Measurements from ENCODE around the gene S100A5.
"Not testable (repeated sequence)": the region's sequence is repeated elsewhere in the genome, so short reads cannot be mapped to it uniquely, and the experiment has no call there.

Gene S100A5, protein sequence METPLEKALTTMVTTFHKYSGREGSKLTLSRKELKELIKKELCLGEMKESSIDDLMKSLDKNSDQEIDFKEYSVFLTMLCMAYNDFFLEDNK

DNA sequence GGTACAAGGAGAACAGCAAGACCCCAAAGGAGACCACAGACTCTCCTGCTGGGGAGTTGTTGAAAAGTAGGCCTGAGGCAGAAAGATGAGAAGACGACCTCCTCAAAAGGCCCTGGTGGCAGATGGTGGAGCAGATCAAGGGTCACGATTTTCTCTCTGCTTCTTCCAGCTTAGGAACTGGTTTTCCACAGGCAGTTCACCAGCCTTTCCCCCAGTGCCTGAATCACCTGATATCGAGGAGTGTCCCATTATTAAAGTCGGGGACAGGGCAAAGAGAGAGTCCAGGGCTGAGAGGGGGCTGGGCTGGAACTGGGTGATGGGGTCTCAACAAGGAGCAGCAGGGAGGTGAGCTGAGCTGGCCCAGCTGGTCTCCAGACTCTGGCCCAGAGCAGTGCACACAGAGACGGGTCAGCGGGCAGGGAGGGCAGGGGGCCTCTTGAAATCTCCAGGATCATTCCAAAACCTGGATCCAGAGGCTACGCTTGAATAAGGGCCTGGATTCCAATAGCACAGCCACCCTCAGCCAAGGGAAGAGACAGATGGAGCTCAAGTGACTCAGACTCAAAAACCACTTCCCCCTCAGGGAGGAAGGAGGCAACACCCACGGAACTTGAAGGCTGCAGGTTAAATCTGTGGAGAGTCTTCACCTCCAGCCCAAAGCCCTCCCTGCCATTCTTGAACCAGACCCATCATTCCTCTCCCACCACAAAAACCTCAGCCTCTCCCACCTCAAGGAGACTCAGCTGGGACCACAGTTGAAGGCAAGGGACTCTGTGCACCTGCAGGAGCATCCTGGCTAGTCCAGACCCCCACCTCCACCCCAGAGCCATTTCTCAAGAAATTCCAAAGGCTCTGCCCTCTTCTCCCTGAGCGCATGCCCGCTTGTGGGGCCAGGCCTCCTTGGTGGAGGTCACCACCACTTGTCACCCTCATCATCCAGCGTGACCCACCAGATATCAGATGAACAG lies at the start of gene S100A5:
Gene S100A5, minus strand, starts transcription at position 541 of the 968 bp plus-strand sequence. CDS start 743 bp downstream, outside the sequence.
- H3K9me3 ChIP-seq (ENCODE audit: control insufficient read depth in 2 of 2, low read length in 2 of 2): no peaks in the 10 kb centered on the region
- no peak within 1 kb of the TSS for H3K4me3 ChIP-seq (ENCODE audit: low read length in 2 of 2)
- no peaks in the 10 kb centered on the region for H3K27me3 ChIP-seq (ENCODE audit: control insufficient read depth in 1 of 2, insufficient read depth in 2 of 2, low read length in 2 of 2)
- no peaks in the 10 kb centered on the region for H3K36me3 ChIP-seq (ENCODE audit: control insufficient read depth in 2 of 2, insufficient read depth in 2 of 2, low read length in 2 of 2)
- H3K4me1 ChIP-seq (ENCODE audit: control insufficient read depth, insufficient read depth, low read length): peaks cover 38% of the 10 kb centered on the region
- H3K9ac ChIP-seq (ENCODE audit: low read length in 2 of 2): no peak within 1 kb of the TSS
- H3K27ac ChIP-seq (ENCODE audit: low read length): no peak within 1 kb of the TSS

DNA sequence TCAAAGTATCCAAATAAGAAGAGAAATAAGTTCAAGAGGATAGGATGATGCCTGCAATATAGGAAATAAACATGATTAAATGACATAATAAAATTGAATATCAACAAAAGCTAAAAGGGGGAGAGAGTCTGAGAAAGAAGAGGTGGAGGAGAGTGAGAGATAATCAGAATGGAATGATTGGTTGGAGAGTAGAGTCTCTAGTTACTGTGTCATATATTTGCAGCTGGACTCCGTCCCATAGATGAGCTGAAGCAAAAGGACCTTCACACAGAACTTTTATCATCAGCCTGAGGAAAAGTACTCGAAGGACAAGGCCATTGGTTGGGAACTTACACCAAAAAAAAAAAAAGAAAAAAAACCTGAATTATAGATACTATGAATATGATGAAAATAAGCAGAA lies 47.7 kb upstream of the S100A5 start:
- H3K27ac ChIP-seq (ENCODE audit: low read length): no peak overlapping the region
- H3K9ac ChIP-seq (ENCODE audit: low read length in 2 of 2): no peak overlapping the region
- H3K4me3 ChIP-seq (ENCODE audit: low read length in 2 of 2): no peak overlapping the region
- H3K4me1 ChIP-seq (ENCODE audit: control insufficient read depth, insufficient read depth, low read length): no peaks in the 10 kb centered on the region
- no peaks in the 10 kb centered on the region for H3K27me3 ChIP-seq (ENCODE audit: control insufficient read depth in 1 of 2, insufficient read depth in 2 of 2, low read length in 2 of 2)
- H3K9me3 ChIP-seq (ENCODE audit: control insufficient read depth in 2 of 2, low read length in 2 of 2): no peaks in the 10 kb centered on the region
- H3K36me3 ChIP-seq (ENCODE audit: control insufficient read depth in 2 of 2, insufficient read depth in 2 of 2, low read length in 2 of 2): peaks cover 0 to 2% of the 10 kb centered on the region in 2 donors

DNA sequence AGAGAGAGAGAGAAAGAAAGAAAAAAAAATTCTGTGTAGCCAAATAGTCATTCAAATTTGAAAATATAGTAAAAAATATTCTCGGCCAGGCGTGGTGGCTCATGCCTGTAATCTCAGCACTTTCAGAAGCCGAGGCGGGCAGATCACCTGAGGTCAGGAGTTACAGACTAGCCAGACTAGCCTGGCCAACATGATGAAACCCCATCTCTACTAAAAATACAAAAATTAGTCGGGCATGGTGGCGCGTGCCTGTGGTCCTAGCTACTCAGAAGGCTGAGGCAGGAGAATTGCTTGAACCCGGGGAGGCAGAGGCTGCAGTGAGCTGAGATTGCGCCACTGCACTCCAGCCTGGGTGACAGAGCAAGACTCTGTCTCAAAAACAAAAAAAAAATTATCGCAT lies 47.3 kb upstream of the S100A5 start:
- H3K9me3 ChIP-seq (ENCODE audit: control insufficient read depth in 2 of 2, low read length in 2 of 2); H3K9ac ChIP-seq (ENCODE audit: low read length in 2 of 2); H3K4me3 ChIP-seq (ENCODE audit: low read length in 2 of 2); H3K4me1 ChIP-seq (ENCODE audit: control insufficient read depth, insufficient read depth, low read length); H3K27me3 ChIP-seq (ENCODE audit: control insufficient read depth in 1 of 2, insufficient read depth in 2 of 2, low read length in 2 of 2); H3K36me3 ChIP-seq (ENCODE audit: control insufficient read depth in 2 of 2, insufficient read depth in 2 of 2, low read length in 2 of 2); H3K27ac ChIP-seq (ENCODE audit: low read length): not testable (repeated sequence)

DNA sequence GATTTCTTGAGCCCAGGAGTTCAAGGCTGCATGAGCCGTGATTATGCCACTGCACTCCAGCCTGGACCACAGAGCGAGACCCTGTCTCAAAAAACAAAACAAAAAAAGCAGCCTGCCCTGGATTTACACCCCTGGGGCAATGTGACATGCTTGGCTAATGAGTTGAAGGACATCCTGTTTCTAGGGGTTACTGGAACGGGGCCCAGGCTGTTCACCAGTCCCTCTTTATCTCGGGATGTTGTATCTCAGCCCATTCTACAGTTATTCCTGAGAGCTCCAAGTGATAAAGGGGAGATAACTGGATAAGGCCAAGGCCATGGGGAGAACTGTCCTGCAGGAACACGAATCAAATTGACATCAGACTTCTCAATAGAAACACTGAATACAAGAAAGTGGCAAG lies 46.6 kb upstream of the S100A5 start:
- H3K27ac ChIP-seq (ENCODE audit: low read length): no peak overlapping the region
- H3K4me1 ChIP-seq (ENCODE audit: control insufficient read depth, insufficient read depth, low read length): no peaks in the 10 kb centered on the region
- H3K9ac ChIP-seq (ENCODE audit: low read length in 2 of 2): no peak overlapping the region

DNA sequence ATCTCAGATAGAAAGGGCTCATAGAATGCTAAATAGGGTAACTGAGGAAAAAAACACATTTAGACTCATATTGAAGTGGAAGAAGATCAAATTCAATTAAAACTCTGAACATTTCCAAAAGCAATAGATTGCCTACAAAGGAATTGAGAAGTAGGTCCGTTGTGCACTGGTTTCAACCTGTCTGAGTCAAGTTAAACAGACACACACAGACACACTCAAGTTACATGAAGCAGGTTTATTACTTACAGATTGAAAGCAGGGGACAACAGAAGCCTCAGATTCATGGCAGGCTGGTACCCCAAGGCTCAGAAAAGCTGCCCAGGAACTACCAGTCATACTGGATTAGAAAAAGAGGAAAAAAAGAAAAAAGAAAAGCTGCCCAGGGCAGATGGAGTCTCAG lies 45.6 kb upstream of the S100A5 start:
- no peaks in the 10 kb centered on the region for H3K9me3 ChIP-seq (ENCODE audit: control insufficient read depth in 2 of 2, low read length in 2 of 2)
- no peaks in the 10 kb centered on the region for H3K4me1 ChIP-seq (ENCODE audit: control insufficient read depth, insufficient read depth, low read length)

More for the DNA sequence above, 46.6 kb upstream of the S100A5 start:
- no peaks in the 10 kb centered on the region for H3K27me3 ChIP-seq (ENCODE audit: control insufficient read depth in 1 of 2, insufficient read depth in 2 of 2, low read length in 2 of 2)
- peaks cover 0 to 2% of the 10 kb centered on the region in 2 donors for H3K36me3 ChIP-seq (ENCODE audit: control insufficient read depth in 2 of 2, insufficient read depth in 2 of 2, low read length in 2 of 2)
- no peaks in the 10 kb centered on the region for H3K9me3 ChIP-seq (ENCODE audit: control insufficient read depth in 2 of 2, low read length in 2 of 2)
- no peak overlapping the region for H3K4me3 ChIP-seq (ENCODE audit: low read length in 2 of 2)

DNA sequence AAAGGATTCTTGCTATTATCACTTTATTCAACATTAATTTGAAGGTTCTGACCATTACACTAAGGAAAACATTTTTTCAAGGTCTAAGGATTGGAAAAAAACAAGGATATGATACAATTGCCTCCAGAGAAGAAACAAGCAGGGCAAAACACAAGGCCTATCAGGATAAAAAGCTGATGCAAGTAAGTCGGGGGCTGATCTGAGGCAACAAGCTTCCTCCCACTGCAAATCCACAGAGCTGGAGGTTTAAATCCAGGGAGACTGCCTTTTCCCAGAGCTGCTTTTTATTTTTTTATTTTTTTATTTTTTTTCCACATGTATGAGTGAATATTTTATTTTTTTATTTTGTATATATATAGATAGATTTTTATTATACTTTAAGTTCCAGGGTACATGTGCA lies 44.3 kb upstream of the S100A5 start:
- peaks cover 0 to 2% of the 10 kb centered on the region in 2 donors for H3K36me3 ChIP-seq (ENCODE audit: control insufficient read depth in 2 of 2, insufficient read depth in 2 of 2, low read length in 2 of 2)
- no peak overlapping the region for H3K27ac ChIP-seq (ENCODE audit: low read length)
- no peak overlapping the region for H3K9ac ChIP-seq (ENCODE audit: low read length in 2 of 2)
- H3K4me1 ChIP-seq (ENCODE audit: control insufficient read depth, insufficient read depth, low read length): no peaks in the 10 kb centered on the region
- H3K9me3 ChIP-seq (ENCODE audit: control insufficient read depth in 2 of 2, low read length in 2 of 2): no peaks in the 10 kb centered on the region
- no peaks in the 10 kb centered on the region for H3K27me3 ChIP-seq (ENCODE audit: control insufficient read depth in 1 of 2, insufficient read depth in 2 of 2, low read length in 2 of 2)
- H3K4me3 ChIP-seq (ENCODE audit: low read length in 2 of 2): no peak overlapping the region

More for the DNA sequence above, 45.6 kb upstream of the S100A5 start:
- H3K9ac ChIP-seq (ENCODE audit: low read length in 2 of 2): no peak overlapping the region
- H3K27ac ChIP-seq (ENCODE audit: low read length): no peak overlapping the region
- H3K27me3 ChIP-seq (ENCODE audit: control insufficient read depth in 1 of 2, insufficient read depth in 2 of 2, low read length in 2 of 2): no peaks in the 10 kb centered on the region
- H3K4me3 ChIP-seq (ENCODE audit: low read length in 2 of 2): no peak overlapping the region
- H3K36me3 ChIP-seq (ENCODE audit: control insufficient read depth in 2 of 2, insufficient read depth in 2 of 2, low read length in 2 of 2): peaks cover 0 to 2% of the 10 kb centered on the region in 2 donors

DNA sequence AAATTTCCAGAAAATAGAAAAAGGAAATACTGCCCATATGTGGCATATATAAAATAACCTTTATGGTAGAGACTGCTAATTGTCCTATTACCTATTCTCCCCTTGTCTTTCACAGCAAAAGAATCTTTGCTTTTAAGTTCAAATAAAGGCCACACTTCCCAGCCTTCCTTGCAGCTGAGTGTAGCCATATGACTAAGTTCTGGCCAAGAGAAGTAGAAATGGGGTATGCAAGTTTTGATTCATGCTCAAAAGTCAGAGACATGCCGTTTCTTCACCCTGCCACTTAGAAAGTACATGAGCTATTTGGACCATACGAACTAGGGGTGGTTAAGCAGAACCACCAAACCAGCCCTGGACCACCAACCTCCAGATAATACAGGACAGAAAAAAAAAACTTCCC lies 43.2 kb upstream of the S100A5 start:
- H3K4me1 ChIP-seq (ENCODE audit: control insufficient read depth, insufficient read depth, low read length): no peaks in the 10 kb centered on the region
- no peaks in the 10 kb centered on the region for H3K27me3 ChIP-seq (ENCODE audit: control insufficient read depth in 1 of 2, insufficient read depth in 2 of 2, low read length in 2 of 2)
- no peaks in the 10 kb centered on the region for H3K9me3 ChIP-seq (ENCODE audit: control insufficient read depth in 2 of 2, low read length in 2 of 2)
- H3K9ac ChIP-seq (ENCODE audit: low read length in 2 of 2): no peak overlapping the region
- no peaks in the 10 kb centered on the region for H3K36me3 ChIP-seq (ENCODE audit: control insufficient read depth in 2 of 2, insufficient read depth in 2 of 2, low read length in 2 of 2)
- H3K4me3 ChIP-seq (ENCODE audit: low read length in 2 of 2): no peak overlapping the region
- H3K27ac ChIP-seq (ENCODE audit: low read length): no peak overlapping the region

DNA sequence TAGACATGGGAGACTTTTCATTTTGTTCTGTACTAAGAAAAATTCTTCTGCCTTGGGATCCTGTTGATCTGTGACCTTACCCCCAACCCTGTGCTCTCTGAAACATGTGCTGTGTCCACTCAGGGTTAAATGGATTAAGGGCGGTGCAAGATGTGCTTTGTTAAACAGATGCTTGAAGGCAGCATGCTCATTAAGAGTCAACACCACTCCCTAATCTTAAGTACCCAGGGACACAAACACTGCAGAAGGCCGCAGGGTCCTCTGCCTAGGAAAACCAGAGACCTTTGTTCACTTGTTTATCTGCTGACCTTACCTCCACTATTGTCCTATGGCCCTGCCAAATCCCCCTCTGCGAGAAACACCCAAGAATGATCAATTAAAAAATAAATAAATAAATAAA lies 42.8 kb upstream of the S100A5 start:
- H3K4me1 ChIP-seq (ENCODE audit: control insufficient read depth, insufficient read depth, low read length); H3K4me3 ChIP-seq (ENCODE audit: low read length in 2 of 2); H3K27ac ChIP-seq (ENCODE audit: low read length); H3K27me3 ChIP-seq (ENCODE audit: control insufficient read depth in 1 of 2, insufficient read depth in 2 of 2, low read length in 2 of 2); H3K9ac ChIP-seq (ENCODE audit: low read length in 2 of 2); H3K36me3 ChIP-seq (ENCODE audit: control insufficient read depth in 2 of 2, insufficient read depth in 2 of 2, low read length in 2 of 2); H3K9me3 ChIP-seq (ENCODE audit: control insufficient read depth in 2 of 2, low read length in 2 of 2): not testable (repeated sequence)

DNA sequence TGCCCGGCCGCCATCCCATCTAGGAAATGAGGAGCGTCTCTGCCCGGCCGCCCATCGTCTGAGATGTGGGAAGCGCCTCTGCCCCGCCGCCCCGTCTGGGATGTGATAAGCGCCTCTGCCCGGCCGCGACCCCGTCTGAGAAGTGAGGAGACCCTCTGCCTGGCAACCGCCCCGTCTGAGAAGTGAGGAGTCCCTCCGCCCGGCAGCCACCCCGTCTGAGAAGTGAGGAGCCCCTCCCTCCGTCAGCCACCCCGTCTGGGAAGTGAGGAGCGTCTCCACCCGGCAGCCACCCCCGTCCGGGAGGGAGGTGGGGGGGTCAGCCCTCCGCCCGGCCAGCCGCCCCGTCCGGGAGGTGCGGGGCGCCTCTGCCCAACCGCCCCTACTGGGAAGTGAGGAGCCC lies 42.1 kb upstream of the S100A5 start:
- not testable (repeated sequence) for H3K9ac ChIP-seq (ENCODE audit: low read length in 2 of 2); H3K9me3 ChIP-seq (ENCODE audit: control insufficient read depth in 2 of 2, low read length in 2 of 2); H3K4me1 ChIP-seq (ENCODE audit: control insufficient read depth, insufficient read depth, low read length); H3K27ac ChIP-seq (ENCODE audit: low read length); H3K27me3 ChIP-seq (ENCODE audit: control insufficient read depth in 1 of 2, insufficient read depth in 2 of 2, low read length in 2 of 2); H3K4me3 ChIP-seq (ENCODE audit: low read length in 2 of 2); H3K36me3 ChIP-seq (ENCODE audit: control insufficient read depth in 2 of 2, insufficient read depth in 2 of 2, low read length in 2 of 2)

DNA sequence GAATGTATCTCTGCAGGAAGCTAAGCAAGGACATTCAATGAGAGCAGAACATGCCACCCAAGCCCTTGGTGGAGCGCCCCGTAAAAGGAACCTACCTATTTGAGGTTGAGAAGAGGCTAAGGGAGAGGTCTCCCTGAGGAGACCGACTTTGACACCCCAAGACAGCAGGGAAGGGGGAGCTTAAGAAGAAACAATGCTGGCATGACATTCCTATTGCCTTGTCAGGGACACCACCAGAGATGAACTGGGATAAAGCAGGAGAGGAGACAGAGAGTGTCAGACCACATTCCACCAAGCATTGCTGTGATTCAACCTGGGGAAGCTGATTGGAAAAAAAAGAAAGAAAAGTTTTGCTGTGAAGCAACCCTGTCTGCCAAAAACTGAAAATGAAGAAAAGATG lies 38.2 kb upstream of the S100A5 start:
- no peaks in the 10 kb centered on the region for H3K9me3 ChIP-seq (ENCODE audit: control insufficient read depth in 2 of 2, low read length in 2 of 2)
- no peak overlapping the region for H3K4me3 ChIP-seq (ENCODE audit: low read length in 2 of 2)
- H3K36me3 ChIP-seq (ENCODE audit: control insufficient read depth in 2 of 2, insufficient read depth in 2 of 2, low read length in 2 of 2): no peaks in the 10 kb centered on the region
- no peaks in the 10 kb centered on the region for H3K4me1 ChIP-seq (ENCODE audit: control insufficient read depth, insufficient read depth, low read length)
- no peak overlapping the region for H3K27ac ChIP-seq (ENCODE audit: low read length)
- H3K27me3 ChIP-seq (ENCODE audit: control insufficient read depth in 1 of 2, insufficient read depth in 2 of 2, low read length in 2 of 2): no peaks in the 10 kb centered on the region
- H3K9ac ChIP-seq (ENCODE audit: low read length in 2 of 2): no peak overlapping the region

DNA sequence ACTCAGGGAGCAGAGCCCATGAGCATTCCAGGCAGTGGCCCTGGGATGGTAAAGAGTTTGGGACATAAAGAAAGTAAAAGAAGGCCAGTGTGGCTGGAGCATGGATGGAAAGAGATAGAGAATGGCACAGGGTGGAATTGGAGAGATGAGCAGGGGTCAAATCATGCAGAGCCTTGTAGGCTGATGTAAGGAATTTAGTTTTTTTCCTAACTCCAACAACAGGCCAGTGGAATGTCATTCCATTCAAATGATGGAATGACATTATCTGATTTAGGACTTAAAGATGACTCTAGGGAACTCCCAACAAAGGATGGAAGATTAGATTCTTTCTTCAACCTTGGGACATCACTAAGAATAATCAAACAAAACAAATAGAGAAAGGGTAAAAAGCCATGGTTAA lies 37.8 kb upstream of the S100A5 start:
- H3K4me1 ChIP-seq (ENCODE audit: control insufficient read depth, insufficient read depth, low read length): no peaks in the 10 kb centered on the region
- H3K9ac ChIP-seq (ENCODE audit: low read length in 2 of 2): no peak overlapping the region
- no peaks in the 10 kb centered on the region for H3K27me3 ChIP-seq (ENCODE audit: control insufficient read depth in 1 of 2, insufficient read depth in 2 of 2, low read length in 2 of 2)
- no peak overlapping the region for H3K27ac ChIP-seq (ENCODE audit: low read length)
- no peak overlapping the region for H3K4me3 ChIP-seq (ENCODE audit: low read length in 2 of 2)
- H3K9me3 ChIP-seq (ENCODE audit: control insufficient read depth in 2 of 2, low read length in 2 of 2): no peaks in the 10 kb centered on the region
- no peaks in the 10 kb centered on the region for H3K36me3 ChIP-seq (ENCODE audit: control insufficient read depth in 2 of 2, insufficient read depth in 2 of 2, low read length in 2 of 2)

Measured in stomach smooth muscle (tissue), 2 donors.